Neural cell (in vitro differentiated cells): ENCODE data around the gene ZBTB9.

ENCODE experiments used
- EZH2 ChIP-seq: fragments of 200-600, 300-800 bp; shearing (Covaris generic), sonication (generic); IDR thresholded peaks from 2 replicates; pipeline ENCODE4 v1.6.1; 2014; ENCODE audit warnings: antibody characterized with exemption, low read length, borderline replicate concordance, mild to moderate bottlenecking; ENCODE audit not compliant: insufficient read depth, poor library complexity, severe bottlenecking
- MXI1 ChIP-seq: fragments of 450-650 bp; conservative IDR thresholded peaks from 2 replicates; pipeline ENCODE4 v1.6.1; 2014; ENCODE audit warnings: antibody characterized with exemption, mild to moderate bottlenecking; ENCODE audit not compliant: poor library complexity, severe bottlenecking
- POLR2AphosphoS5 ChIP-seq: IDR thresholded peaks from 2 replicates; pipeline ENCODE4 v1.6.1; 2012
- RAD21 ChIP-seq: fragments of 450-650 bp; conservative IDR thresholded peaks from 2 replicates; pipeline ENCODE4 v1.6.1; 2014; ENCODE audit warnings: antibody characterized with exemption, mild to moderate bottlenecking, moderate library complexity
- TF ChIP-seq, protein P1 (sequence below): fragments of 450-650 bp; IDR thresholded peaks from 2 replicates; pipeline ENCODE4 v1.5.1; 2014; ENCODE audit warnings: antibody characterized with exemption, mild to moderate bottlenecking, moderate library complexity; ENCODE audit not compliant: poor library complexity, severe bottlenecking
- TF ChIP-seq, protein P2 (sequence below): IDR thresholded peaks from 2 replicates; pipeline ENCODE4 v1.6.1; 2012; ENCODE audit warnings: borderline replicate concordance

DNA sequence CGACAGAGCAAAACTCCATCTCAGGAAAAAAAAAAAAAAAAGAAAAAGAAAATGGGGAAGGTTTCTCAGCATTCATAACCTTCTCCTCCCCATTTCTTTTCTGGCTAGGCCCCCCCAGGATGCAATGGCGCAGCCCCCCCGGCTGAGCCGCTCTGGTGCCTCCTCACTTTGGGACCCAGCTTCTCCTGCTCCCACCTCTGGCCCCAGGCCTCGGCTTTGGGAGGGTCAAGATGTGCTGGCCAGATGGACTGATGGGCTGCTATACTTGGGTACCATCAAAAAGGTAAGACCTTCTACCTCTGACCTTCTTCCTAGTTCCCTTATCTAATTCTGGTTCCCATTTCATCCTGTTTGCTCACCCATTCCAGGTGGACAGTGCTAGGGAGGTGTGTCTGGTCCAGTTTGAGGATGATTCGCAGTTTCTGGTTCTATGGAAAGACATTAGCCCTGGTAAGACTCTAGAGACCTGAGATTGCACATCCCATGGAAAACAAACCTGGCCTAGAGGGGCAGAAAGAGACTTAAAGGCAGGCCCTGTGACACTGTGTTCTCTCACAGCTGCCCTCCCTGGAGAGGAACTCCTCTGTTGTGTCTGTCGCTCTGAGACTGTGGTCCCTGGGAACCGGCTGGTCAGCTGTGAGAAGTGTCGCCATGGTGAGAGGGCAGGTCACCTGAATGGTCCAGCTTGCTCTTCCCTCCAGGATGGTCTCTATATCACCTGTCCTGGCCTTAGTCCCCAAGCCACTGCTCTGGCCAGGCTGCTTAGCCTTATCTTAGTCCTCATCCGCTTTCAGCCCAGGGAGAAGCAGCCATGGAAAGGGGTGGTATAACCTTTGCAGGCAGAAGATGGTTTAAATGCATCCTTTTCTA, 42.0 kb upstream of the ZBTB9 start:
- TF ChIP-seq POLR2AphosphoS5 (no peak), EZH2 (no peak), MXI1 (no peak), RAD21 (no peak)
- TF ChIP-seq, protein P1, sequence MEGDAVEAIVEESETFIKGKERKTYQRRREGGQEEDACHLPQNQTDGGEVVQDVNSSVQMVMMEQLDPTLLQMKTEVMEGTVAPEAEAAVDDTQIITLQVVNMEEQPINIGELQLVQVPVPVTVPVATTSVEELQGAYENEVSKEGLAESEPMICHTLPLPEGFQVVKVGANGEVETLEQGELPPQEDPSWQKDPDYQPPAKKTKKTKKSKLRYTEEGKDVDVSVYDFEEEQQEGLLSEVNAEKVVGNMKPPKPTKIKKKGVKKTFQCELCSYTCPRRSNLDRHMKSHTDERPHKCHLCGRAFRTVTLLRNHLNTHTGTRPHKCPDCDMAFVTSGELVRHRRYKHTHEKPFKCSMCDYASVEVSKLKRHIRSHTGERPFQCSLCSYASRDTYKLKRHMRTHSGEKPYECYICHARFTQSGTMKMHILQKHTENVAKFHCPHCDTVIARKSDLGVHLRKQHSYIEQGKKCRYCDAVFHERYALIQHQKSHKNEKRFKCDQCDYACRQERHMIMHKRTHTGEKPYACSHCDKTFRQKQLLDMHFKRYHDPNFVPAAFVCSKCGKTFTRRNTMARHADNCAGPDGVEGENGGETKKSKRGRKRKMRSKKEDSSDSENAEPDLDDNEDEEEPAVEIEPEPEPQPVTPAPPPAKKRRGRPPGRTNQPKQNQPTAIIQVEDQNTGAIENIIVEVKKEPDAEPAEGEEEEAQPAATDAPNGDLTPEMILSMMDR, result no peak
- TF ChIP-seq, protein P2, sequence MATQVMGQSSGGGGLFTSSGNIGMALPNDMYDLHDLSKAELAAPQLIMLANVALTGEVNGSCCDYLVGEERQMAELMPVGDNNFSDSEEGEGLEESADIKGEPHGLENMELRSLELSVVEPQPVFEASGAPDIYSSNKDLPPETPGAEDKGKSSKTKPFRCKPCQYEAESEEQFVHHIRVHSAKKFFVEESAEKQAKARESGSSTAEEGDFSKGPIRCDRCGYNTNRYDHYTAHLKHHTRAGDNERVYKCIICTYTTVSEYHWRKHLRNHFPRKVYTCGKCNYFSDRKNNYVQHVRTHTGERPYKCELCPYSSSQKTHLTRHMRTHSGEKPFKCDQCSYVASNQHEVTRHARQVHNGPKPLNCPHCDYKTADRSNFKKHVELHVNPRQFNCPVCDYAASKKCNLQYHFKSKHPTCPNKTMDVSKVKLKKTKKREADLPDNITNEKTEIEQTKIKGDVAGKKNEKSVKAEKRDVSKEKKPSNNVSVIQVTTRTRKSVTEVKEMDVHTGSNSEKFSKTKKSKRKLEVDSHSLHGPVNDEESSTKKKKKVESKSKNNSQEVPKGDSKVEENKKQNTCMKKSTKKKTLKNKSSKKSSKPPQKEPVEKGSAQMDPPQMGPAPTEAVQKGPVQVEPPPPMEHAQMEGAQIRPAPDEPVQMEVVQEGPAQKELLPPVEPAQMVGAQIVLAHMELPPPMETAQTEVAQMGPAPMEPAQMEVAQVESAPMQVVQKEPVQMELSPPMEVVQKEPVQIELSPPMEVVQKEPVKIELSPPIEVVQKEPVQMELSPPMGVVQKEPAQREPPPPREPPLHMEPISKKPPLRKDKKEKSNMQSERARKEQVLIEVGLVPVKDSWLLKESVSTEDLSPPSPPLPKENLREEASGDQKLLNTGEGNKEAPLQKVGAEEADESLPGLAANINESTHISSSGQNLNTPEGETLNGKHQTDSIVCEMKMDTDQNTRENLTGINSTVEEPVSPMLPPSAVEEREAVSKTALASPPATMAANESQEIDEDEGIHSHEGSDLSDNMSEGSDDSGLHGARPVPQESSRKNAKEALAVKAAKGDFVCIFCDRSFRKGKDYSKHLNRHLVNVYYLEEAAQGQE, result no peak
